Renal pelvis (tissue), 4 donors: ENCODE data around the gene C3orf85. TPM values are rescaled to one million over a fixed set of nuclear protein-coding genes. Genes with fewer than 3 reads are reported as not detected.

Source experiments
- DNase-seq: peaks from one replicate; pipeline ENCODE4 v3.0.0-alpha.2; 2013
- polyA plus RNA-seq, 3 donors: library from polyadenylated mRNA; unstranded; fragments of 120-200 nt; gene quantifications; one replicate each; pipeline ENCODE4 v1.2.1, GENCODE V29; 2013; ENCODE audit not compliant: insufficient read length in 3 of 3

The C3orf85 gene
- polyA plus RNA-seq, 3 donors: 16.6 to 18.6 (median 18.4) TPM

GRCh38 chr3:109137761-109138160 lies 1.2 kb downstream of the C3orf85 start:
- DNase-seq: peak; percentile 75

GRCh38 chr3:109140318-109140717 lies 3.8 kb downstream of the C3orf85 start:
- DNase-seq: no peak

GRCh38 chr3:109143646-109144045 lies 7.1 kb downstream of the C3orf85 start:
- no peak for DNase-seq

- DNase-seq: no peak
Observed at GRCh38 chr3:109149078-109149477, 12.6 kb downstream of the C3orf85 start.

GRCh38 chr3:109152320-109152719 lies 15.8 kb downstream of the C3orf85 start:
- no peak for DNase-seq

- DNase-seq: no peak
Observed at GRCh38 chr3:109154979-109155378, 18.5 kb downstream of the C3orf85 start.

GRCh38 chr3:109155828-109156227 lies 19.3 kb downstream of the C3orf85 start:
- DNase-seq: no peak

GRCh38 chr3:109161487-109162123 lies 25.1 kb downstream of the C3orf85 start:
- DNase-seq: no peak

GRCh38 chr3:109165905-109166304 lies 29.4 kb downstream of the C3orf85 start:
- no peak for DNase-seq

GRCh38 chr3:109171479-109171878 lies 35.0 kb downstream of the C3orf85 start:
- DNase-seq: no peak

GRCh38 chr3:109175411-109175810 lies 38.9 kb downstream of the C3orf85 start:
- no peak for DNase-seq

GRCh38 chr3:109176726-109177125 lies 40.2 kb downstream of the C3orf85 start:
- no peak for DNase-seq

GRCh38 chr3:109177908-109178307 lies 41.4 kb downstream of the C3orf85 start:
- no peak for DNase-seq

GRCh38 chr3:109178708-109179107 lies 42.2 kb downstream of the C3orf85 start:
- no peak for DNase-seq

GRCh38 chr3:109184726-109185125 lies 48.2 kb downstream of the C3orf85 start:
- DNase-seq: no peak

- no peak for DNase-seq
Observed at GRCh38 chr3:109187390-109187789, 50.9 kb downstream of the C3orf85 start.

- DNase-seq: no peak
Observed at GRCh38 chr3:109188741-109189140, 52.2 kb downstream of the C3orf85 start.

- no peak for DNase-seq
Observed at GRCh38 chr3:109191421-109191820, 54.9 kb downstream of the C3orf85 start.

- no peak for DNase-seq
Observed at GRCh38 chr3:109195815-109196214, 59.3 kb downstream of the C3orf85 start.

Other genes starting within 250 kb of the C3orf85 start
- gene GUCA1C, start 182.8 kb upstream of the C3orf85 start, polyA plus RNA-seq: under 1 TPM in 2 of 3 donors, not detected in 1; 0.50 to 0.57 TPM
- gene MORC1, start 18.6 kb upstream of the C3orf85 start, polyA plus RNA-seq: under 1 TPM; 0.40 to 0.64 (median 0.45) TPM
- gene DPPA2, start 179.8 kb downstream of the C3orf85 start, polyA plus RNA-seq: 1 to 10 TPM in 1 of 3 donors, under 1 TPM in 2; 0.92 to 1.3 (median 0.95) TPM
- gene DPPA4, start 200.8 kb downstream of the C3orf85 start, polyA plus RNA-seq: 1 to 10 TPM; 2.5 to 5.9 (median 2.8) TPM